Fibroblast of mammary gland (primary cell): ENCODE data around the gene KDM8.

ENCODE experiments used
- DNase-seq: peaks from one replicate; pipeline ENCODE4 v3.0.0-alpha.2; 2010; ENCODE audit warnings: low read depth
- H3K4me3 ChIP-seq: 2 replicates; pipeline ENCODE4 v1.5.1; 2011; ENCODE audit warnings: low read depth, mild to moderate bottlenecking, low read length, moderate library complexity; ENCODE audit not compliant: control insufficient read depth
- TF ChIP-seq, protein P1 (sequence below): conservative IDR thresholded peaks from 2 replicates; pipeline ENCODE4 v1.5.1; 2011; ENCODE audit warnings: low read depth, low read length, inconsistent platforms; ENCODE audit not compliant: control insufficient read depth, insufficient read depth

KDM8 gene

GRCh38 chr16:27237219-27238015 is 34.1 kb downstream of the KDM8 start:
- no peak overlapping the region for H3K4me3 ChIP-seq

DNA sequence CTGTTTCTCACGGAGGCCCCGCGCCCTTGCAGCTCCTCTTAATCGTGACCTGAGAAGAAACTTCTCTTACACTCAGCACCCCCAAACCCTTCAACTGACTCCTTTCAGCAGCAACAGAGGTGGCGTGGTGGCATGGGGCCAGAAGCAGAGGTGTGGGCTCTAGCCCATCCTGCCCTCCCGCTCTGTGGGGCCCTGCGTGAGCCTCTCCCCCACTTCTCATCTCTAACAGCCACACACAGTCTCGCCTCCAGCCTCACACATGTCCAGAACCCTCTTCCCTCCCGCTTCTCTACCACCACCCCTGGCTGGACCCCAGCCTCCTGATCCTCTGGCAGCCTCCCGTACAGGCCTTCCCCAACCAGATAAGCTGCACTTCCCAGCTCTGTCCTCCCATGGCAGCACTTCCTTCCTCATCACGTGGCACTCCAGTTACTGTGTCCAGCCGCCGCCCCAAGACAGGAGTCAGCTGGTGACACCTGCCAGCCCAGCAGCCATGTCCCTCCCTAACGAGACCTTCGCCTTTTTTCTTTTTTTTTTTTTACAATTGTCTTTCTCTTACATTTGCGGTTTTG is 34.8 kb downstream of the KDM8 start:
- no peak for DNase-seq
- TF ChIP-seq, protein P1, sequence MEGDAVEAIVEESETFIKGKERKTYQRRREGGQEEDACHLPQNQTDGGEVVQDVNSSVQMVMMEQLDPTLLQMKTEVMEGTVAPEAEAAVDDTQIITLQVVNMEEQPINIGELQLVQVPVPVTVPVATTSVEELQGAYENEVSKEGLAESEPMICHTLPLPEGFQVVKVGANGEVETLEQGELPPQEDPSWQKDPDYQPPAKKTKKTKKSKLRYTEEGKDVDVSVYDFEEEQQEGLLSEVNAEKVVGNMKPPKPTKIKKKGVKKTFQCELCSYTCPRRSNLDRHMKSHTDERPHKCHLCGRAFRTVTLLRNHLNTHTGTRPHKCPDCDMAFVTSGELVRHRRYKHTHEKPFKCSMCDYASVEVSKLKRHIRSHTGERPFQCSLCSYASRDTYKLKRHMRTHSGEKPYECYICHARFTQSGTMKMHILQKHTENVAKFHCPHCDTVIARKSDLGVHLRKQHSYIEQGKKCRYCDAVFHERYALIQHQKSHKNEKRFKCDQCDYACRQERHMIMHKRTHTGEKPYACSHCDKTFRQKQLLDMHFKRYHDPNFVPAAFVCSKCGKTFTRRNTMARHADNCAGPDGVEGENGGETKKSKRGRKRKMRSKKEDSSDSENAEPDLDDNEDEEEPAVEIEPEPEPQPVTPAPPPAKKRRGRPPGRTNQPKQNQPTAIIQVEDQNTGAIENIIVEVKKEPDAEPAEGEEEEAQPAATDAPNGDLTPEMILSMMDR = no peak
- H3K4me3 ChIP-seq = no peak overlapping the region

More at GRCh38 chr16:27237219-27238015, 34.1 kb downstream of the KDM8 start:
- TF ChIP-seq, protein P1 = no peak
- DNase-seq = no peak

DNA sequence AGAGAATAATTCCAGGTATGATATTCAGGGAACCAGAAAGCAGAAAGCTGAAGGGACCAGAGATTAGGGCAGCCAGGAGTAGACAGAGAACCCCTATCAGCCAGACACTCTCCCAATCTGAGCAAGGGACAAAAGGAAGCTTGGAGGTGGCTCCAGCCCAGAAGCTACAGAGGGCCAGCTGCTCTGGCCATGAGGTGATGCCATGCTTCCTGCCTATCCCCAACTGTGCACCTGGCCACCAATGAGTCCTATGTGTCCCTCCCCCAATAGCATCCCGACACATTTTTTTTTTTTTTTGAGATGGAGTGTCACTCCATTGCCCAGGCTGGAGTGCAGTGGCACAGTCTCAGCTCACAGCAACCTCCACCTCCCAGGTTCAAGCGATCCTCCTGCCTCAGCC is 35.3 kb downstream of the KDM8 start:
- H3K4me3 ChIP-seq = no peak overlapping the region
- TF ChIP-seq, protein P1 = no peak
- DNase-seq = no peak

DNA sequence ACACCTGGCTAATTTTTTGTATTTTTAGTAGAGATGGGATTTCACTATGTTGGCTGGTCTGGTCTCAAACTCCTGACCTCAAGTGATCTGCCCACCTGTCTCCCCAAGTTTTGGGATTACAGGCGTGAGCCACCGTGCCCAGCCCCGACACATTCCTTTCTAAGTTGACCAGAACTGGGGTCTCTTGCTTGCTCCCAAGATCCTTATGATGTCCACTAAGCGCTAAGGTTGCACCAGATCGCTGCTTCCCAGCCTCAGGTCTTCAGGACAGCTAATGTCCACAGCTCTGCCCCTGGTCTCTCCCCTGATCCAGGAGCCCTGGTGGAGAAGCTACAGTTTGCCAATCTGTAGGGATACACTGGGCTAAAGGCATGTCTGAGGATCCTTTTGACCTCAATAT is 35.7 kb downstream of the KDM8 start:
- no peak for DNase-seq
- H3K4me3 ChIP-seq = no peak overlapping the region
- TF ChIP-seq, protein P1 = no peak

DNA sequence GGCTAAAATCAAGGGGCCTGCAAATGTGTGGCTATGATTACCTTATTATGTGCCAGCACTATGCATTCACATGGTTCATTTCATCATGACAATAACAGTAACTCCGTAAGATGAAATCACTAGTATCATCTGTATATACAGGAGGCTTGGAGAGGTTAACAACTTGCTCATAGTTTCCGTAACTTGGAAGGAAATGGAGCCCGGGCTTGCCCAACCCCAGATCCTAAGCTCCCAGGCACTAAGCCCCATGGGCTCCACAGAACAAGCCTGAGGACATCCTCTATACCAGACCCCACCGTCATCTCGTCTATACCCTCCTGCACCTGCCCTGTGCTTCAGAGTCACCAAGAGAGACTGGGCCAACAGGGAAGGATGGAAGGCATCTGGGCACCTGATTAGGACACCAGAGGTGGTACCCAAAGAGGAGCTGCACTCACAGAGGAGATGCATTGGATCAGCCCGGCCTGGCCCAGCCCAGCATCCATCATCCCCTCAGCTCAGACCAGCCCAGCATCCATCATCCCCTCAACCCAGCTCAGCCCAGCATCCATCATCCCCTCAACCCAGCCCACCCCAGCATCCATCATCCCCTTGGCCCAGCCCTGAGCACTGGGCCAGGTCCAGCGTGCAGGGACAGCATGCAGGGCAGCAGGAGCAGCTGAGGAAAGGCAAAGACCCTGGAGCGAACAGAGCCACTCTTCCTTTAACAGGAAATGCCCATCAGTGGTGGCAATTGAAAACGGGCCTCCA is 36.8 kb downstream of the KDM8 start:
- DNase-seq = no peak
- TF ChIP-seq, protein P1 = no peak
- H3K4me3 ChIP-seq = no peak overlapping the region

DNA sequence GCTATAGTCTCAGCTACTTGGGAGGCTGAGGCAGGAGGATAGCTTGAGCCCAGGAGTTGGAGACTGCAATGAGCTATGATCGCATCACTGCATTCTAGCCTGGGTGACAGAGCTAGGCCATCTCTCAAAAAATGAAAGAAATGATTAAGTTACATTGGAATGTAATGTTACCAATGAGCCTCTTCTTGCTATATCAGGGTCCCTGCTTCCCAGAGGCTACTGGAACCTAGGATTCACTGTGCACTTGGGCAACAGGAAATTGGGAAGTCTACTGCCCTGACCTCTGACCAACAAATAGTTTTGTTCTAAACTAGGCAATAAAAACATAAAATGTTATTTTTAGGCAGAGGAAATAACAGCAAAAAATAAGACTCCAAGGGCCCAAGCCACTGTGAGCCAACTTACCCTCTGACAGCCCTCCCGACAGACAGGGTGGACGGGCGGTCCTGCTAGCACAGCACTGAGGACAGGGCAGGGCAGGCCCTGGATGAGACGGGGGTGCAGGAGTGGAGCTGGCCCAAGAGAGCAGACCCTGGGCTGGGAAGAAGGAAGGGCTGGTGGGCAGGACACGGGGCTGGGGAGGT is 37.7 kb downstream of the KDM8 start:
- DNase-seq = peak; percentile 85
- no peak overlapping the region for H3K4me3 ChIP-seq
- TF ChIP-seq, protein P1 = no peak
